ENCODE data around the gene HYAL2. TPM values are rescaled to one million over a fixed set of nuclear protein-coding genes. Genes with fewer than 3 reads are reported as not detected.

Gene HYAL2
- total and polyA plus RNA-seq, 9 of the 15 experiments (the other 6 are each of a cell fraction or from before 2014, with no cell fraction given) = 0.36 to 22.7 (median 11.4) TPM; not detected in 1

- peak within 1 kb of the TSS; percentile 78 for H3K27ac ChIP-seq (ENCODE audit: extremely low read depth, low read depth, low read length)
- peaks cover 41% of the 10 kb centered on the region for H3K79me2 ChIP-seq (ENCODE audit: control insufficient read depth, insufficient read depth, low read length)
- TSS peak; percentile 64 for BruUV-seq (replicated peaks)
- TF ChIP-seq MCM2 (IDR thresholded peaks at IDR 0.05; ENCODE audit: low read depth) (no peak), TSC22D4 (tag; IDR thresholded peaks at IDR 0.05) (no peak), ZFX (CRISPR knock-in tag; IDR thresholded peaks at IDR 0.05) (peak; percentile 98), ZNF398 (CRISPR knock-in tag; IDR thresholded peaks at IDR 0.05) (no peak), ZNF589 (CRISPR knock-in tag; IDR thresholded peaks at IDR 0.05; ENCODE audit: low read depth) (no peak), ATF7 (IDR thresholded peaks at IDR 0.05) (peak; percentile 64), NFYB (IDR thresholded peaks at IDR 0.05; ENCODE audit: extremely low read depth, insufficient read length) (no peak), RBM39 (optimal IDR thresholded peaks at IDR 0.05; ENCODE audit: low read depth, low read length) (no peak), ZNF445 (CRISPR knock-in tag; IDR thresholded peaks at IDR 0.05; ENCODE audit: low read depth) (no peak), FOXA3 (CRISPR knock-in tag; conservative IDR thresholded peaks at IDR 0.05 in 1 of 2, IDR thresholded peaks at IDR 0.05 in 1 of 2) (no peak), TOE1 (IDR thresholded peaks at IDR 0.05; ENCODE audit: borderline replicate concordance) (no peak; the same call in 1 of the 2 replicates), TOE1 (CRISPR knock-in tag; IDR thresholded peaks at IDR 0.05; ENCODE audit: borderline replicate concordance, low read depth) (no peak), ZC3H8 (IDR thresholded peaks at IDR 0.05) (no peak), ELK3 (CRISPR knock-in tag; IDR thresholded peaks at IDR 0.05) (no peak), SIN3B (IDR thresholded peaks at IDR 0.05; ENCODE audit: low read depth) (no peak), TARDBP (IDR thresholded peaks at IDR 0.05) (no peak), RUNX1 (IDR thresholded peaks at IDR 0.05; ENCODE audit: low read depth) (no peak)
- TF ChIP-seq, protein P1, sequence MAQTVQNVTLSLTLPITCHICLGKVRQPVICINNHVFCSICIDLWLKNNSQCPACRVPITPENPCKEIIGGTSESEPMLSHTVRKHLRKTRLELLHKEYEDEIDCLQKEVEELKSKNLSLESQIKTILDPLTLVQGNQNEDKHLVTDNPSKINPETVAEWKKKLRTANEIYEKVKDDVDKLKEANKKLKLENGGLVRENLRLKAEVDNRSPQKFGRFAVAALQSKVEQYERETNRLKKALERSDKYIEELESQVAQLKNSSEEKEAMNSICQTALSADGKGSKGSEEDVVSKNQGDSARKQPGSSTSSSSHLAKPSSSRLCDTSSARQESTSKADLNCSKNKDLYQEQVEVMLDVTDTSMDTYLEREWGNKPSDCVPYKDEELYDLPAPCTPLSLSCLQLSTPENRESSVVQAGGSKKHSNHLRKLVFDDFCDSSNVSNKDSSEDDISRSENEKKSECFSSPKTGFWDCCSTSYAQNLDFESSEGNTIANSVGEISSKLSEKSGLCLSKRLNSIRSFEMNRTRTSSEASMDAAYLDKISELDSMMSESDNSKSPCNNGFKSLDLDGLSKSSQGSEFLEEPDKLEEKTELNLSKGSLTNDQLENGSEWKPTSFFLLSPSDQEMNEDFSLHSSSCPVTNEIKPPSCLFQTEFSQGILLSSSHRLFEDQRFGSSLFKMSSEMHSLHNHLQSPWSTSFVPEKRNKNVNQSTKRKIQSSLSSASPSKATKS (CRISPR knock-in tag; IDR thresholded peaks at IDR 0.05) = no peak
These were observed 36.6 kb upstream of the HYAL2 start, which contains the start of gene TMEM115 for GRCh38 chr3:50358911-50359759. Gene TMEM115 (minus strand): TSS chr3:50359521. CDS start chr3:50359063, 458 bp downstream.

More at GRCh38 chr3:50358911-50359759, 36.6 kb upstream of the HYAL2 start, which contains the start of gene TMEM115:
- peak; percentile 88 to 96 (median 92) for DNase-seq (ENCODE audit: extremely low read depth in 1 of 4, low spot score in 3 of 4)
- H3K4me3 ChIP-seq = peak within 1 kb of the TSS; percentile 62
- peaks cover 31% of the 10 kb centered on the region; the same call in 1 of the 2 replicates for H4K20me1 ChIP-seq (replicated peaks; ENCODE audit: control insufficient read depth, insufficient read depth, low read length)
- H2AFZ ChIP-seq (ENCODE audit: low read depth, low read length) = peak within 1 kb of the TSS; percentile 97
- ChIA-PET CTCF (ENCODE audit: low intra/inter-chr PET ratio) (no interaction called here), POLR2A (interaction anchor here (1.3 kb wide), 1 partner anchor 10 kb away, joined by 3 read pairs; no protein-coding TSS in a partner anchor)
- H3K4me2 ChIP-seq (ENCODE audit: insufficient read depth, low read length) = peak within 1 kb of the TSS; percentile 95
- peaks cover 30% of the 10 kb centered on the region; the same call in 2 of the 3 replicates for H3K36me3 ChIP-seq (ENCODE audit: control insufficient read depth, insufficient read depth, low read length)
- peaks cover 29 to 39% of the 10 kb centered on the region in 2 experiments; a peak in 4 of 5 replicates for H3K4me1 ChIP-seq (replicated peaks in 1 of 2; ENCODE audit: control insufficient read depth in 2 of 2, insufficient read depth in 2 of 2, low read length in 2 of 2)
- H3K9me1 ChIP-seq (ENCODE audit: control insufficient read depth, insufficient read depth, low read length) = peaks cover 6% of the 10 kb centered on the region
- peak; percentile 100 for FAIRE-seq
- ATAC-seq = peak; percentile 97
- H3K27me3 ChIP-seq (ENCODE audit: control insufficient read depth in 2 of 2, insufficient read depth in 2 of 2, low read length in 2 of 2) = no peaks in the 10 kb centered on the region
- intact Hi-C loops (cut with micrococcal nuclease) (loop anchor here (5.0 kb wide), 1 partner anchor 253 kb away; the partner anchor contains the start of gene CISH), in situ Hi-C loops (cut with MboI) (no loop called here)
- H3K9me3 ChIP-seq (replicated peaks; ENCODE audit: control insufficient read depth, insufficient read depth, low read depth, low read length) = no peaks in the 10 kb centered on the region
- H3K9ac ChIP-seq (ENCODE audit: insufficient read depth in 1 of 2, low read depth in 2 of 2, low read length in 2 of 2) = peak within 1 kb of the TSS; percentile 74 to 99
- 1% methylated on average over 28 of the region's 64 CpGs for WGBS (ENCODE audit: insufficient coverage, low coverage, missing lambda C conversion rate)
